AG09309 (cell line): ENCODE data around the gene BABAM1.

ENCODE experiments used
- DNase-seq: peaks from one replicate; pipeline ENCODE4 v3.0.0-alpha.2; 2010; ENCODE audit warnings: low read depth
- H3K4me3 ChIP-seq: 2 replicates; pipeline ENCODE4 v1.5.1; 2011; ENCODE audit warnings: mild to moderate bottlenecking, low read depth, low read length, moderate library complexity; ENCODE audit not compliant: control insufficient read depth
- CTCF ChIP-seq: IDR thresholded peaks from 2 replicates; pipeline ENCODE4 v1.5.1; 2011; ENCODE audit warnings: mild to moderate bottlenecking, low read depth, low read length, inconsistent platforms; ENCODE audit not compliant: insufficient read depth, control insufficient read depth; ENCODE audit errors: missing control alignments

Gene BABAM1

GRCh38 chr19:17307876-17308377, 40.7 kb downstream of the BABAM1 start:
- H3K4me3 ChIP-seq: no peak overlapping the region
- no peak for DNase-seq
- no peak for TF ChIP-seq CTCF

GRCh38 chr19:17309198-17309964, 42.1 kb downstream of the BABAM1 start, which contains the start of gene DDA1:
Gene DDA1 (plus strand): TSS chr19:17309563. CDS start chr19:17309655, 92 bp downstream.
- TF ChIP-seq CTCF: no peak
- peak; percentile 99 for DNase-seq
- peak within 1 kb of the TSS; percentile 100 for H3K4me3 ChIP-seq

GRCh38 chr19:17309965-17310461, 42.8 kb downstream of the BABAM1 start:
- peak overlapping the region; percentile 100 for H3K4me3 ChIP-seq
- TF ChIP-seq CTCF: no peak
- DNase-seq: no peak

GRCh38 chr19:17311455-17312188, 44.4 kb downstream of the BABAM1 start:
- DNase-seq: no peak
- TF ChIP-seq CTCF: no peak
- H3K4me3 ChIP-seq: peak overlapping the region; percentile 19

GRCh38 chr19:17312189-17313113, 45.2 kb downstream of the BABAM1 start:
- DNase-seq: no peak
- TF ChIP-seq CTCF: no peak
- H3K4me3 ChIP-seq: peak overlapping the region; percentile 19
